AG04449 (cell line): ENCODE results near the gene MSL1.

Experiments
- CTCF ChIA-PET: fragments of 350-600 bp; formaldehyde crosslinking; extraction: SDS; loops from one replicate; lab custom pipeline; 2021; ENCODE audit warnings: antibody characterized with exemption; lab: Yijun Ruan, JAX
- POLR2A ChIA-PET: fragments of 400-600, 350-600 bp; formaldehyde crosslinking; extraction: SDS; loops from one replicate; lab custom pipeline; 2020; ENCODE audit warnings: antibody characterized with exemption, inconsistent platforms; lab: Yijun Ruan, JAX
- DNase-seq: peaks from one replicate; pipeline ENCODE4 v3.0.0-alpha.2; 2010; ENCODE audit warnings: low read depth, low spot score
- H3K4me3 ChIP-seq: 2 replicates; pipeline ENCODE4 v1.5.1; 2011; ENCODE audit warnings: low read depth, mild to moderate bottlenecking, control low read depth, low read length
- TF ChIP-seq, protein P1 (sequence below): IDR thresholded peaks from one replicate; pipeline ENCODE4 v1.5.1; 2011; ENCODE audit warnings: mild to moderate bottlenecking, moderate library complexity, low read length, control low read depth, inconsistent platforms; ENCODE audit not compliant: insufficient read depth; ENCODE audit errors: missing control alignments

The MSL1 gene

DNA sequence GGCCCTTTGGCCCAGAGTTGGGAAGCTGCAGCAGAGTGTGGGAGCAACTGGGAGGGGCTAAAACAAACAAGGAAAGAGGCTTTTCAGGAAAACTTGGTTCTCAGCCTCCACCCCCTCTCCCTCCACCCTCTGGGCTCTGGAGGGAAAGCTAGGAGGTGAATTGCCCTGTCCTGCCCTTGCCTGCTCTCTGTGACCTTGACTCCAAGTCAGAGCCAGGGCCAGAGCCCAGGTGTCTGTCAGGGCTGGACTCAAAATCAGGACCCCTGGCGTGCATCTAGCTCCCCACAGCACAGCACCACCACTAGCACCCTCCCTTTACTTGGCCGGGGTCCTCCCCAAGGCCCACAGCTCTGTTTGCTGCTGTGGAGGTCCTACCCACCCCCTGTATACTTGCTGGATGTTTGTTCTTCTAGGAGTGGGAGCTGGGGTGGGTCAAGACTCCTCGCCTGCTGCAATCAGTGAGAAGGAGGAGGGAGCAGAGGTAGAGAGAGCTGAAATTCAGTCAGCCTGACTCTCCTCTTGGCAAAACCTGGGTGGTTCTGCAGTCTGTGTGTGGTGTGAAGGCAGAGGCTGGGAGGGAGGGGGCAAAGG is 18.6 kb upstream of the MSL1 start:
- TF ChIP-seq, protein P1, sequence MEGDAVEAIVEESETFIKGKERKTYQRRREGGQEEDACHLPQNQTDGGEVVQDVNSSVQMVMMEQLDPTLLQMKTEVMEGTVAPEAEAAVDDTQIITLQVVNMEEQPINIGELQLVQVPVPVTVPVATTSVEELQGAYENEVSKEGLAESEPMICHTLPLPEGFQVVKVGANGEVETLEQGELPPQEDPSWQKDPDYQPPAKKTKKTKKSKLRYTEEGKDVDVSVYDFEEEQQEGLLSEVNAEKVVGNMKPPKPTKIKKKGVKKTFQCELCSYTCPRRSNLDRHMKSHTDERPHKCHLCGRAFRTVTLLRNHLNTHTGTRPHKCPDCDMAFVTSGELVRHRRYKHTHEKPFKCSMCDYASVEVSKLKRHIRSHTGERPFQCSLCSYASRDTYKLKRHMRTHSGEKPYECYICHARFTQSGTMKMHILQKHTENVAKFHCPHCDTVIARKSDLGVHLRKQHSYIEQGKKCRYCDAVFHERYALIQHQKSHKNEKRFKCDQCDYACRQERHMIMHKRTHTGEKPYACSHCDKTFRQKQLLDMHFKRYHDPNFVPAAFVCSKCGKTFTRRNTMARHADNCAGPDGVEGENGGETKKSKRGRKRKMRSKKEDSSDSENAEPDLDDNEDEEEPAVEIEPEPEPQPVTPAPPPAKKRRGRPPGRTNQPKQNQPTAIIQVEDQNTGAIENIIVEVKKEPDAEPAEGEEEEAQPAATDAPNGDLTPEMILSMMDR = no peak
- ChIA-PET CTCF (interaction anchor here (0.9 to 16.8 kb wide), 6 partner anchors 9 to 89 kb away, joined by 3 to 273 read pairs (median 10); no protein-coding TSS in a partner anchor), POLR2A (interaction anchor here (1.0 to 1.1 kb wide), 3 partner anchors 8 to 13 kb away, joined by 4 to 7 read pairs (median 5); no protein-coding TSS in a partner anchor)
- DNase-seq = no peak
- H3K4me3 ChIP-seq = no peak overlapping the region

DNA sequence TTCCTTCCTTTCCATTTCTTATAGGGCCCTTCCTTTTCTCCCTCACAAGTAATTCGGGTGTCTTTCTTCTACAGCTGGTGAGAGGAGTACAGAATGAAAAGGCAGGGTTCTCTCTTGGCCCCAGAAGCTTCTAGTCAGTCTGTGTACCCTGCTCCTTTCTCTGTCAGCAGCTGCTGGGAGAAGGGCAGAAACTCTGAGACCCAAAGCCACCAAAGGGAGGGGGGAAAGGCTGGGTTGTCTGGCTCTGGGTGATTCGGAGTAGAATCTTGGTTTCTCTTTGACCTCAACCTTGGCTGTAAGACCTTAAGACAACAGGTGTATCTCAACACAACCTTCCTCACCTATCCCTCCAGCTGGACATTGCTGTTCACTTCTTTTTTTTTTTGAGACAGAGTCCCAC is 18.1 kb upstream of the MSL1 start:
- DNase-seq = no peak
- CTCF ChIA-PET = interaction anchor here (0.9 to 16.8 kb wide), 4 partner anchors 9 to 76 kb away, joined by 4 to 273 read pairs (median 72); no protein-coding TSS in a partner anchor
- POLR2A ChIA-PET = interaction anchor here (1.1 kb wide), 1 partner anchor 12 kb away, joined by 4 read pairs; no protein-coding TSS in a partner anchor
- TF ChIP-seq, protein P1 = no peak
- H3K4me3 ChIP-seq = no peak overlapping the region

DNA sequence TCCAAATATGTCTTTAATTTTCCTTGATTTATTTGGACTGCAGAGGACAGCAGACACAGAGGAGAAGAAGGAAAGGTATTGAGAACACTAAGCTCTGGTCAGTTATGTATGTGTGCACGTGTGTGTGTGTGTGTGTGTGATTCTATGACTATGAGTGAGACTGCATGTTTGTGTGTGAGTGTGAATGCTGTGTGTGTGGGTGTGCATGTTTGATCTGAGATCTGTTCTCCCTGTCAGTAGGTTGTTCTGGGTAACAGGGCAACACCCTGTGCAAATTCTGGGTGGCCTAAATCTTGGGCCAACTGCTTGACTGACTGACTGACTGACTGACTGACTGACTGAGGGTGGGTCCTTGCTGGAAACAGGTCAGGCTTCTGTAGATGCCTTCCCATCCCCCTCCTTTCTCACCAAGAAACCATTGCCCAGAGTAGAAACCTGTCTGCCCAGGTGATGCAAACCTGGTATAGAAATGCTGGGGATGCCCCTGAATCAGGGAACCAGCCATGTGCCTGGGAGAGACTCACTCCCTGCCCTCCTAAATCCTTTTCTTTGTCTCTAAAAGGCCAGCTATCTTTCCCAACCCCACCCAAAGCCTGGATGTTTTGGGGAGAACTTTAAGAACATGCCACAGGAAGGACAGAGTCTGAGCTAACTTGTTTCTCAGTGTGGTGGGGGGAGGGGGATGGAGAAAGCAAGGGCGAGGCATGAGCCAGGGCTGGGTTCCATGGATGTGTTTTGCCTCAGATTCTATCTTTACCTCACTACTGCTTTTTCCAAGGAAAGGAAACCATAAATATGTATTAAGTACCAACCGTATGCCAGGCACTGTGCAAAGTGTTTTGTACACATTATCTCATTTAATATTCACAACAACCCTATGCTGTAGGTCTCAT is 16.9 kb upstream of the MSL1 start:
- no peak overlapping the region for H3K4me3 ChIP-seq
- TF ChIP-seq, protein P1 = no peak
- POLR2A ChIA-PET = no interaction called here
- DNase-seq = no peak
- CTCF ChIA-PET = interaction anchor here (1.0 to 10.3 kb wide), 5 partner anchors 8 to 66 kb away, joined by 3 to 129 read pairs (median 6); no protein-coding TSS in a partner anchor

DNA sequence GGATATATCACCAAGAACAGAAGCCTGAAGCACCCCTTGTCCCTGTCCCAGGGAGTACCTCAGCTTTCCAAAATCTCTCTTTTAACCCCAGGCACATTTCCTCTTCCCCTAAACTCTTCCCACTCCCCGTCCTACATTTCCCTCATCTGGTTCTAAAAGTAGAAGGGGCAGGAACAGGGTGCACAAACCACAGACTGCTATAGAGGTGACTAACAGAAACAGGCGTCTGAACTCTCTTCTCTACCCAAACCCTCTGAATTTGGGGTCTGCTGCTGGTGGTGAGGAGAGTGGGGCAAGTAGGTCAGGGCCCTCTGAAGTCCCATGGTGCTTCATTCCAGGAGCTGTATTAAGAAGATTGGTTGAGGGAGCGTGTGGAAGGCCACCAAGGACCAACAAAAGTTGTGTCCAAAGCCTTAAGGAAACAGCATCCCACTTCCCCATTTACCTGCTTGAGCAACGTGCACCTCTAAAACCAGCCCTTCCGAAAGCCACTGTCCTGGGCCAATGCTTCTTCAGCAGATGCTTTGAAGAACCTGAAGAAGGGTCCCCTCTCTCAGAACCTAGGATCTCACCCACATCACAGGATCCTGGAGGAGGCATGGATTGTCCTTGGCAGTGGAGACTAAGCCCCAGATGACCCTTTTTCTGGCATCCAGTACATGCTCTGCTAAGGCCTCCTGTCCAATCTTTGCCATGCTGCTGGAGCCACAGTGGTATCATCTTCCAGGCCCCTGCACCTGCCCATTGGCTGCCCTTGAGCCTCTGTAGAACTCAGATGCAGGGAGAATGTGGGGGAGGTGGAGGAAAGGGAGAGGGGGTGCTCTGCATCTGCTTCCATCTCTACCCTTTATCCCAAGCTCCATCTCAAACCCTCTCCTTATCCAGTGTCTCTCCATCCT is 15.7 kb upstream of the MSL1 start:
- ChIA-PET CTCF (interaction anchor here (0.8 to 10.3 kb wide), 8 partner anchors 6 to 184 kb away, joined by 3 to 129 read pairs (median 6); no protein-coding TSS in a partner anchor), POLR2A (no interaction called here)
- TF ChIP-seq, protein P1 = no peak
- H3K4me3 ChIP-seq = no peak overlapping the region
- DNase-seq = no peak

DNA sequence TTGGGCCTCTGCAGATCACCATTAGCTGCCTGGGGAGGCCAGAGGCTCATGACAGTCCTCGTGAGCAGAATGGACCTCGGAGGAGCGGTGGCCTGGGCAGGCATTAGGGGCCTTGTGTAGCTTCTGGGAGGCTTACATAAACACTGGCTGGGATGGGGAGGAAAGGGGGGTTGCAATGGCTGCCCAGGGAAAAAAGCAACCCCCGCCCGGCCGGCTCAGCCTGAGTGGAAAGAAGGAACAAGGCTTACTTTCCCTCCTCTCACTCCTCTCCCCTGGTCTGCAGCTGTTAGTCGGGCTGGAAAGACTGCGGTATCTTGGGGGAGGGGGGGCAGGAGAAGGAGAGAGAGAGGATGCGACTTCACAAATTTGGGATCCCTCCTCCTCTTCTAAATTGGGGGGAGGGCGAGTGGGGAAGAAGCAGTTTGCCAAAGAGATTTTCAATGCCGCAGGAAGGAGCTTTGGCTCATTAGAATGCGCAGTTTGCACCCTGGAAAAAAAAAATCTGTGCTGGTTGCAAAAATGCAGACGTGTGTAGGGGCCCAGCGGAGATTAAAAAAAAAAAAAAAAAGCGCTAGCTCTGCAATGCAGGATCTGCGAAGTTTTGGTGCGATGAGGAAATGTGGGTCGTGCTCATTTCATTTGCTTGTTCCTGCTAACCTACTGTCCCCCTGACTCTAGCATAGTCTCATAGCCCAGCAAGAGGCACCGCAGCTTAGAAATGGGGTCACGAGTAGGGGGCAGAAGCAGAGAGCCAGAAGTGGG is 14.8 kb upstream of the MSL1 start:
- CTCF ChIA-PET = interaction anchor here (0.8 to 1.7 kb wide), 5 partner anchors 32 to 82 kb away, joined by 3 to 7 read pairs (median 4); no protein-coding TSS in a partner anchor
- no peak for DNase-seq
- POLR2A ChIA-PET = interaction anchor here (0.6 to 1.0 kb wide), 2 partner anchors 8 to 850 kb away, joined by 3 to 5 read pairs; no protein-coding TSS in a partner anchor

More for the DNA sequence above, 14.8 kb upstream of the MSL1 start:
- H3K4me3 ChIP-seq = no peak overlapping the region; the same call in 1 of the 2 replicates
- TF ChIP-seq, protein P1 = no peak
